Activated CD4-positive, alpha-beta T cell treated with anti-CD3 and anti-CD28 coated beads, Interleukin-2, amount 10 ng/mL, durations not matched to agents 7 days and 5 days (primary cell): ENCODE data around the gene OR4K1. TPM values are rescaled to one million over a fixed set of nuclear protein-coding genes. Genes with fewer than 3 reads are reported as not detected.

Experiments
- CTCF ChIA-PET: fragments of 350-600 bp; sonication (Branson Sonifier 250); formaldehyde crosslinking; loops from one replicate; lab custom pipeline; 2021; ENCODE audit warnings: antibody characterized with exemption; lab: Charles Lee
- POLR2A ChIA-PET: fragments of 350-600 bp; sonication (Branson Sonifier 250); formaldehyde crosslinking; loops from one replicate; lab custom pipeline; 2021; ENCODE audit warnings: antibody characterized with exemption; lab: Charles Lee
- DNase-seq: peaks from one replicate; pipeline ENCODE4 v3.0.0-alpha.2; 2020
- H3K27ac Mint-ChIP-seq: one replicate; pipeline ENCODE4 v1.8.0; 2021; ENCODE audit warnings: mild to moderate bottlenecking, moderate library complexity, mixed read lengths
- H3K27me3 Mint-ChIP-seq: one replicate; pipeline ENCODE4 v1.8.0; 2021; ENCODE audit warnings: mixed read lengths
- H3K36me3 Mint-ChIP-seq: one replicate; pipeline ENCODE4 v1.8.0; 2021; ENCODE audit warnings: low read depth, mixed read lengths
- H3K4me1 Mint-ChIP-seq: one replicate; pipeline ENCODE4 v1.8.0; 2021; ENCODE audit warnings: mixed read lengths
- H3K4me3 Mint-ChIP-seq: one replicate; pipeline ENCODE4 v1.8.0; 2021; ENCODE audit warnings: mild to moderate bottlenecking, moderate library complexity, mixed read lengths
- H3K9me3 Mint-ChIP-seq: one replicate; pipeline ENCODE4 v1.8.0; 2021; ENCODE audit warnings: mixed read lengths
- total RNA-seq, 2 experiments: library from RNA; stranded (reverse); gene quantifications; one replicate each; pipeline ENCODE4 v1.2.3, GENCODE V29; 2021

The OR4K1 gene, protein sequence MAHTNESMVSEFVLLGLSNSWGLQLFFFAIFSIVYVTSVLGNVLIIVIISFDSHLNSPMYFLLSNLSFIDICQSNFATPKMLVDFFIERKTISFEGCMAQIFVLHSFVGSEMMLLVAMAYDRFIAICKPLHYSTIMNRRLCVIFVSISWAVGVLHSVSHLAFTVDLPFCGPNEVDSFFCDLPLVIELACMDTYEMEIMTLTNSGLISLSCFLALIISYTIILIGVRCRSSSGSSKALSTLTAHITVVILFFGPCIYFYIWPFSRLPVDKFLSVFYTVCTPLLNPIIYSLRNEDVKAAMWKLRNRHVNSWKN
- not detected for total RNA-seq

DNA sequence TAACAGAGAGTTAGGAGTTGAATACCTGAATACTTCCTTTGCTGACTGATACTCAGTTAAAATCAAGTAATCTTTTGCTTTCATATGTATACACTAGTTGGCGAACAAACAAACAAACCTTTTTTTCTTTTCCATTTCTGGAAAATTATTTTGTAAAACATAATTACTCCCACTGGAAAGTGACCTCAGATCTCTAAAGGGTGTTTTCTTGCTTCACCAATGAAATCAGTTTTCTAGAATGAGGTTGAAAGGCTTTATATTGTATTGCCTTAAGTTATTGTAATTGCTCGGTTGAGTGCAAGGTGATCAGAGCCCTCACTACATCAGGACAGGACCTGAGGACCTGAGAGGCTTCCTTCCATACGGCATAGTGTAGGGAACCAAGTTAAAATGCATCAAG, at the start of gene OR4K1:
TSS of gene OR4K1 (plus strand) at position 301 of the 400 bp plus-strand sequence. CDS start 4,750 bp downstream, outside the sequence.
- no peaks in the 10 kb centered on the region for H3K4me1 Mint-ChIP-seq
- H3K27ac Mint-ChIP-seq, result no peak within 1 kb of the TSS
- ChIA-PET POLR2A (no interaction called here), CTCF (no interaction called here)
- no peaks in the 10 kb centered on the region for H3K36me3 Mint-ChIP-seq
- H3K4me3 Mint-ChIP-seq, result no peak within 1 kb of the TSS
- DNase-seq, result no peak
- no peaks in the 10 kb centered on the region for H3K9me3 Mint-ChIP-seq
- H3K27me3 Mint-ChIP-seq, result peaks cover 3% of the 10 kb centered on the region

DNA sequence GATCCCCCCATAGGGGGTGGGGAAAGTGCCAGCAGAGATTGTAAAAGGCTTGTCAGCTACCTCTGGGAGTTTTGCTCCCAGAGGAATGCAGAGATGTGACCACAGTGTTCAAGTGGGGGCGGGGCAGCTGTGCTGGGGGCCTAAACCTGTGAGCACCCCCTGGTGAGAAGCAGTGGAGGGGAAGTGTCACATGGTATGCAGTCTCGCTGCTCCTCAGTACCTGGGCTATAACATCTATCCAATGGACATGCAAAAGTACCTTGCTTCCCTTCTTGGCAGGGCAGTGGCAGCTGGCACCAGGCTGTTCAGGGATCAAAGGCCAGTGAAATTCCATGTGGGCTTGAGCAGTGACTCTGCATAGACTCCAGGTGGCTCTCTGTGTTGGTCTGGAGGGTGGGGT, 35.4 kb upstream of the OR4K1 start:
- POLR2A ChIA-PET, result no interaction called here
- CTCF ChIA-PET, result no interaction called here
- Mint-ChIP-seq H3K9me3 (peaks cover 28% of the 10 kb centered on the region), H3K27me3 (no peaks in the 10 kb centered on the region), H3K27ac (no peak overlapping the region), H3K4me1 (no peaks in the 10 kb centered on the region), H3K36me3 (no peaks in the 10 kb centered on the region), H3K4me3 (no peak overlapping the region)
- DNase-seq, result no peak

DNA sequence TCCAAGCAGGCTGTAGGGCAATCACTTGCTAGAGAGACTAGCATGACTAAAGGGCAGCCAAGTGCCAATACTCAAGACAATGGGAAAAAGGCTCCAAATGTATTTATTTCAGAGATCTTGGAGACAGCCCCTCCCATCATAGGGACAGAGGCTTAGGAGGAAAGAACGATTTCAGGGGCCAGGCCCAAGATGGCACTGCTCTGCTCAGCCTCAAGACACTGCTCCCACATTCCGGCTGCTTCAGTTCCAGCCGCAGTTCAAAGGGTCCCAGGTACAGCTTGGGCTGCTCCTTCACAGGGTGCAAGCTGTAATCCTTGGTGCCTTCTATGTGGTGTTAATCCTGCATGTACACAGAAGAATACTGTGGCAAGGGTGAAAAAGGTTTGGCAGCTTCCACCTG, 29.7 kb upstream of the OR4K1 start:
- H3K4me3 Mint-ChIP-seq, result no peak overlapping the region
- H3K4me1 Mint-ChIP-seq, result no peaks in the 10 kb centered on the region
- H3K9me3 Mint-ChIP-seq, result peaks cover 15% of the 10 kb centered on the region
- H3K27ac Mint-ChIP-seq, result no peak overlapping the region
- no peaks in the 10 kb centered on the region for H3K27me3 Mint-ChIP-seq
- DNase-seq, result no peak
- POLR2A ChIA-PET, result no interaction called here
- H3K36me3 Mint-ChIP-seq, result no peaks in the 10 kb centered on the region
- CTCF ChIA-PET, result no interaction called here

DNA sequence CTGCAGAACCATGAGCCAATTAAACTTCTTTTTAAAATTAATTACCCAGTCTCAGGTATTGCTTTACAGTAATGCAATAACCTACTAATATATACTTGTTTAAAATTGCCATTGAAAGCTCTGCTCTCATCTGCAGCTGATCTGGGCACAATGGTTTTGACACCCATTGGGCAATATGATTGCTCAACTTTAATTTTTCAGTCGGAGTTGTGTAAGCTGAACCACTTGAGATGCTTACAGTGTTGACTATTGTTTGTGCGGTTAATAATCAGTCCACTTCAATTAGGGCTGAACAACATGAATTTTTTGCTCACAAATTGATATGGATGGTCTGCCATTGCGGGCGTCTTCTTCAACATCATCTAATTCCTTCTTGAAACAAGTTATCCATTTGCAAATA, 28.3 kb upstream of the OR4K1 start:
- CTCF ChIA-PET, result no interaction called here
- Mint-ChIP-seq H3K36me3 (no peaks in the 10 kb centered on the region), H3K27me3 (no peaks in the 10 kb centered on the region), H3K27ac (no peak overlapping the region), H3K4me3 (no peak overlapping the region), H3K4me1 (no peaks in the 10 kb centered on the region), H3K9me3 (peaks cover 6% of the 10 kb centered on the region)
- DNase-seq, result no peak
- POLR2A ChIA-PET, result no interaction called here

DNA sequence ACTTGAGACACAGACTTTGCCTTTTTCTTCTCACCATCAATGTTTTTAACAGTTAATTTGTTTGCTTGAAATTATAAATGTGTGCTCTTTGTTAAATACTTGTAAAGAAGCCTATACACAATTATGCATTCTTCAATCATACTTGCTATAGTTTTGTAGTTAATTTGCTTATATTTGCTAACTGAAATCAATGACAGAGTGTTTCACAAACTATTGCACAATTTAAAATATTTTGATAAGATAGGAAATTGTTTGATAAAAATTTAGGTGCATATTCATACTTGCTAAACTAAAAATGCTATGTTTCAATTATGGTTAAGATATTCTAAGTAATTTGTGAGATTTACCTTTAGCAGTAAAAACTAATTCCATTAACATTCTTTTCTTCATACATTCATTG, 24.1 kb upstream of the OR4K1 start:
- H3K4me3 Mint-ChIP-seq, result no peak overlapping the region
- POLR2A ChIA-PET, result no interaction called here
- CTCF ChIA-PET, result no interaction called here
- no peaks in the 10 kb centered on the region for H3K27me3 Mint-ChIP-seq
- no peaks in the 10 kb centered on the region for H3K4me1 Mint-ChIP-seq
- DNase-seq, result no peak
- no peak overlapping the region for H3K27ac Mint-ChIP-seq
- H3K9me3 Mint-ChIP-seq, result peaks cover 3% of the 10 kb centered on the region
- H3K36me3 Mint-ChIP-seq, result no peaks in the 10 kb centered on the region

DNA sequence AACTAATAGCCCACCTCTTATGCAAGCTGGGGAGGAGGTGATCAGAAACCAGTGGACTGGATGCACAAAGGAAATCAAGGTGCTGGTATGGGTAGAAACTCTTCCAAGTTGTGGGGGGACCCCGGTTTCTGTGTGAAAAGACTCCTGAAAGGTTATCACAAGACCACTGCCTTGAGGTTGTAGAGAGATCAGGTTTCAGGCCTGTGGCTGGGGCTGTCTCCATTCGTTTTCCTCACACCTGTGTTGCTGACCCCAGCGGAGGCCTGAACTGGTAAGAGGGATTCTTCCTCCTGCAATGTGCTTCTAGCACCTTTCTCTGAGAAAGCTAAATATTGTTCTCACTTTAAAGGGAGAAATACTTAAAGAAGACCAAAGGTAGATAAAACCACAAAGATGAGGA, 19.6 kb upstream of the OR4K1 start:
- Mint-ChIP-seq H3K4me3 (no peak overlapping the region), H3K4me1 (no peaks in the 10 kb centered on the region), H3K36me3 (no peaks in the 10 kb centered on the region), H3K27me3 (no peaks in the 10 kb centered on the region), H3K9me3 (no peaks in the 10 kb centered on the region), H3K27ac (no peak overlapping the region)
- CTCF ChIA-PET, result interaction anchor here (1.4 kb wide), 1 partner anchor 35 kb away, joined by 3 read pairs; no protein-coding TSS in a partner anchor
- POLR2A ChIA-PET, result no interaction called here
- DNase-seq, result no peak

DNA sequence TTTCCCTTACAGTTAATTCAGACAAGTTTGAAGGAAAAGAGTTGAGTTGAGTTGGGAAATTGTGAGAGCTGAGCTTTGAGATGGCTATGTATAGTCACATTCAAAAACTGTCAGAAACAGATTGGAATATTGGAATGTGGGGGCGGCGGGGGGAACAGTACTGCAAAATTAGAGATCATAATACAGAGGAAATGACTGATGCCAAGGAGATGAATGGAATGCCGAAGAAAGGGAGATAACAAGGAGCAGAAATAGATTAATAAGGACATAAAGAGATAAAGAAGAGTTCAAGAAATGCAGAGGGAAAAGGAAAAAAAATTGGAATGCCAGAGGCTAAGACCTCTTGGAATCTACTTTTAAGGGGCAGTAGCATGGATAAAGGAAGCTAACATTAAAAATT, 13.5 kb upstream of the OR4K1 start:
- Mint-ChIP-seq H3K4me3 (no peak overlapping the region), H3K4me1 (no peaks in the 10 kb centered on the region), H3K9me3 (no peaks in the 10 kb centered on the region), H3K27ac (no peak overlapping the region), H3K36me3 (no peaks in the 10 kb centered on the region), H3K27me3 (no peaks in the 10 kb centered on the region)
- ChIA-PET POLR2A (no interaction called here), CTCF (interaction anchor here (1.7 kb wide), 1 partner anchor 10 kb away, joined by 4 read pairs; no protein-coding TSS in a partner anchor)
- no peak for DNase-seq

DNA sequence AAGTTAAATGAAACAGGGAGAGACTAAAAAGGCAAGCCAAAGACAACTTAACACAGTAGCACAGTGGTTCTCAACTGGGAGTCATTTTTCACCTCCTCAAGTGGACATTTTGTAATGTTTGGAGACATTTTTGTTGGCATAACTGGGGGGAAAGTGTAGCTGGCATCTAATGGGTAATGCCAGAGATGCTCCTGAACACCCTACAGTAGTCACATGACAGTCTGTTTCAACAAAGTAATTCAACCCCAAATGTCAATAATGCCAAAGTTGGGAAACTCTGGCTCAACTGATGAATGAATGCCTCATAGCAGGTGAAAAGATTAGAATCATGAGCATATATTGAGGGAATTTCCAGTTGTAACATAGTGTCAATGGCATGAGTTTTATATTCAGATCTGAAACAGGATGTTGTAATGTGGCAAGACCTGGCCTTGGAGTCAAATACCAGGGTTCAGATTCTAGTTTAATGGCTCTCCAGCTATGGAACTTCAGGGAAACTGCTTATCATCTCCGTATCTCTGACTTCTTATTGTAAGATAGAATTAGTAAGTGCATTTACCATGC, 12.7 kb upstream of the OR4K1 start:
- no peaks in the 10 kb centered on the region for H3K36me3 Mint-ChIP-seq
- H3K4me3 Mint-ChIP-seq, result no peak overlapping the region
- POLR2A ChIA-PET, result no interaction called here
- H3K4me1 Mint-ChIP-seq, result no peaks in the 10 kb centered on the region
- H3K27ac Mint-ChIP-seq, result no peak overlapping the region
- CTCF ChIA-PET, result interaction anchor here (1.7 kb wide), 1 partner anchor 9 kb away, joined by 4 read pairs; no protein-coding TSS in a partner anchor
- no peaks in the 10 kb centered on the region for H3K9me3 Mint-ChIP-seq
- DNase-seq, result no peak
- no peaks in the 10 kb centered on the region for H3K27me3 Mint-ChIP-seq

DNA sequence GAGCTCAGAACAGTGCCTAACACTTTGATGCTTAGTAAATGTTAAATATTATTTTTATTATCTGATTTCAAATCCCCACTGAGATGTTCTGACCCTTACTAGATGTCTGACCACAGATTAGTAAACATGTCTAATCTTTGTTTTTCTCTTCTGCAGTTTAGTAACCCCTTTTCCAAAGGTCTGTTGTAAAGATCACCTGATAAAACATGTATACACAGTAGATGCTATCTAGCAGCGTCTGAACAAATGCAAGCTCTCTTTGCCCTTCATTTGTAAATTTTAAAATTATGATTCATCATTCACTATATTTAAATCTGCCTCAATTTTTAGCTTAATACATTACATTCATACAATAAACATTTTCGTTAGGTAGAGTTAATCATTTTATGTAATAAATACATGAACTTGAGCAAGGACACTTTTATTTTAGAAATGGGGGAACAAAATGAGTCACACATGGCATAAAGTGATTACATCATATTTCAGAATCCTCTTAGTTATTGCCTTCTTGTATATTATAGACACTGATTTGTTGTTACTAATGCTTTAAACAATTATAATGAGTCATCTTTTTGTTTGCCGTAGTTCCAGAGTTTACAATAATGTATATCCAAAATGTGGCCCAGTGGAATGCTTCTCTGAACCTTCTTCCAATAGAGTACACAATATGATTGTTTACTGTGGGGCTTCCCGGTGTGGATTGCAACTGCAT, 12.0 kb upstream of the OR4K1 start:
- no peaks in the 10 kb centered on the region for H3K9me3 Mint-ChIP-seq

DNA sequence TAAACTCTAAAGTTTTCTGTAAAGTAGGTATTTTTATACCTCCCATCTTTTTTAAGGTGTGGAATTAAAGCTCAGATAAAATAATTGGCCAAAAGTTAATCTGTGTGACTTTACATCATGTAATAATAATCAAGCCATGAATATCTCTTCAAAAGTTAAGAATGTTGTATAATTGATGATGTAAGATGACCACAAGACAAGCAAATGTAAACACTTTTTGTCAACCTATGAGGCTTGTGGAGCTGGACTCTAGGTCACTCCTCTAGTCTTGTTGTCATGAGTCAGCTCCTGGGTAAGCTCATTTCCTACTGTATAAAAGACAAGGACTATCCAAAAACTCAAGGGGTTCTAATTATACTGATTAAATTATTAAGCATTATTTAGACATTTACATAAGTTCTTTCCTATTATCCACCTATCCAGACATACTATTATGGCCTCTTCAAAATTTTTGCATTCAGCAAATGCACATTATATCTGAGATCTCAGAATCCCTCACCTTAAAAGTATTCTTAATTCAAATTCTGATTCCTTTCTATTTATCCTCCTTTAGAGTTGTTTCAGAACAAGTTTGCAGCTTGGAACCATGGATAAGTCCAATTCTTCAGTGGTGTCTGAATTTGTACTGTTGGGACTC, 10.6 kb upstream of the OR4K1 start, which contains the start of gene OR4K5:
TSS of gene OR4K5 (plus strand) at position 587 of the 637 bp plus-strand sequence. CDS start at position 587, 0 bp downstream.
- H3K4me3 Mint-ChIP-seq, result no peak within 1 kb of the TSS
- CTCF ChIA-PET, result no interaction called here
- no peak for DNase-seq
- no peaks in the 10 kb centered on the region for H3K36me3 Mint-ChIP-seq
- no peaks in the 10 kb centered on the region for H3K27me3 Mint-ChIP-seq
- no peak within 1 kb of the TSS for H3K27ac Mint-ChIP-seq
- H3K9me3 Mint-ChIP-seq, result no peaks in the 10 kb centered on the region
- POLR2A ChIA-PET, result no interaction called here
- H3K4me1 Mint-ChIP-seq, result no peaks in the 10 kb centered on the region

More for the DNA sequence above, 12.0 kb upstream of the OR4K1 start:
- ChIA-PET POLR2A (no interaction called here), CTCF (interaction anchor here (1.7 kb wide), 1 partner anchor 8 kb away, joined by 4 read pairs; no protein-coding TSS in a partner anchor)
- Mint-ChIP-seq H3K27ac (no peak overlapping the region), H3K36me3 (no peaks in the 10 kb centered on the region), H3K4me3 (no peak overlapping the region), H3K4me1 (no peaks in the 10 kb centered on the region), H3K27me3 (no peaks in the 10 kb centered on the region)
- DNase-seq, result no peak

DNA sequence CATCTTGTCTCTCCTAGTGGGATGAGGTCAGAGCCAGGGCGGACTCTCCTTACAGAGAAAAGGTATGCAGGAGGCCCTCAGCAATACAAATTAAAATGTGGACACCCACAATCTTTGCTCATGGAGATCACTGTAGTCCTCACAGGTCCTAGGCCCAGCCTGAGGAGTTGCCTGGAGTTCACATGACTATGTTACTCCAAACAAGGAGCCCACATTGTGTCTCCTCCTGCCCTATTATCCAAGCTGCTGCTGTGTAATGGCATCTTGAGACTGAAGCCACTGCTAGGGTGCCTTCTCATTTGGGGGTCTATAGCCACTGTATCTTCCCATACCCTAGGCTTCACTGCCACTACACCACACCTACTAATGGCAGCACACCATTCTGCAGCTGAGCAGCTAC, 11.0 kb downstream of the OR4K1 start:
- Mint-ChIP-seq H3K27ac (no peak overlapping the region), H3K36me3 (no peaks in the 10 kb centered on the region), H3K4me1 (no peaks in the 10 kb centered on the region), H3K4me3 (no peak overlapping the region), H3K9me3 (no peaks in the 10 kb centered on the region), H3K27me3 (no peaks in the 10 kb centered on the region)
- POLR2A ChIA-PET, result no interaction called here
- CTCF ChIA-PET, result no interaction called here
- DNase-seq, result no peak

DNA sequence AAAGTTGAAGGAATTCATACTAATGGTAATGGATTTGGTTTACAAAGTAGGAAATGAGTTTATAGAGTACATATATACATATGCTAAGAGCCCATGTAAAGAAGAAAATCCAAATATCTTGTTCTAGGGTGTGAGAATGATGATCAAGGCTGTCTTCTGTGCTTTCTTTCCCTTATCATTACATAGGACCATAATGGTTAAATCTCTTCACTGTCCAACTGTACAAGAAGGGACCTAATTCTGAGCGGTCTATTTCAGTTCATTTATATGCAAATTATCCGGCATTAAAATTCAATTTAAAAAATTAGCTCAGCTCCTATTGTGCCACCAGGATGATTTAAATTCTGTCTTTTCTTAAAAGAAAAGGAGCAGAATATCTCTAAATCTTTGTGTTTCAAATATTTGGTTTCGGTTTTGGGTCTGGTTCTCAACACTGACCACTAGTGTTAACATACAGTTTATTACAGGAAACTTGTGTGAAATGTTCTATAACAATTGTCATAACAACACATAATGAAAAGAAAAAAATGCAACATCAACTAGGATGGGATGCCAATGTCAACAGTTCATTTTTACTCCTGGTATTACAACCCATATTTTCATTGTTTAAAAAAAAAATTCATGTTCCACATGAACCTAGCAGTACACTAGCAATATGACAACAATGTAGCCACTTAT, 16.8 kb downstream of the OR4K1 start:
- Mint-ChIP-seq H3K4me3 (no peak overlapping the region), H3K36me3 (no peaks in the 10 kb centered on the region), H3K9me3 (no peaks in the 10 kb centered on the region), H3K4me1 (peaks cover 3% of the 10 kb centered on the region), H3K27ac (no peak overlapping the region), H3K27me3 (no peaks in the 10 kb centered on the region)
- ChIA-PET CTCF (no interaction called here), POLR2A (no interaction called here)
- no peak for DNase-seq
